HepG2 (cell line): Measurements from ENCODE around the gene BBS9. TPM values are rescaled to one million over a fixed set of nuclear protein-coding genes. Genes with fewer than 3 reads are reported as not detected.

ENCODE experiments used
- ATAC-seq: fragments of 200-7000 bp; cut with Tn5 transposase; 3 replicates; pipeline ENCODE4 v1.9.1; 2020; ENCODE audit warnings: mild to moderate bottlenecking, moderate library complexity
- BruUV-seq: library from RNA; stranded (reverse); fragments of 400-500 nt; replicated peaks from 2 replicates; lab custom pipeline; 2021; lab: Mats Ljungman, UMichigan
- CTCF ChIA-PET: fragments of 300-600 bp; formaldehyde crosslinking; extraction: SDS; loops from one replicate; lab custom pipeline; 2021; ENCODE audit warnings: low total read pairs, inconsistent platforms, low intra/inter-chr PET ratio; lab: Yijun Ruan, JAX
- POLR2A ChIA-PET: fragments of 350-600 bp; sonication (Branson Sonifier 250); formaldehyde crosslinking; loops from one replicate; lab custom pipeline; 2020; ENCODE audit warnings: antibody characterized with exemption, inconsistent platforms; lab: Yijun Ruan, JAX
- DNase-seq: peaks from one replicate; pipeline ENCODE4 v3.0.0-alpha.2; 2015; ENCODE audit warnings: low spot score
- FAIRE-seq: peaks from 3 replicates; lab custom pipeline; 2011; peaks lifted over from hg19 to GRCh38; lab: Jason Lieb, UNC
- H2AFZ ChIP-seq: one replicate; pipeline ENCODE4 v1.6.1; 2011; ENCODE audit warnings: low read length, inconsistent platforms
- H3K27ac ChIP-seq: fragments of 300-600 bp; 3 replicates; pipeline ENCODE4 v1.8.0; 2011; ENCODE audit warnings: mixed run types, mild to moderate bottlenecking, mixed read lengths, low read length, inconsistent platforms; ENCODE audit not compliant: insufficient read depth; ENCODE audit errors: extremely low read length
- H3K27me3 ChIP-seq, 2 experiments: fragments of 200-600 bp in 1 of 2; 2 replicates in 1 of 2; 3 replicates in 1 of 2; pipeline versions ENCODE4 v1.6.0 to v1.8.0; 2011; ENCODE audit warnings: low read length in 2 of 2, mild to moderate bottlenecking in 2 of 2, moderate library complexity in 2 of 2, inconsistent platforms in 1 of 2; ENCODE audit not compliant: insufficient read depth in 2 of 2, control insufficient read depth in 1 of 2
- H3K36me3 ChIP-seq, 2 experiments: fragments of 200-600 bp in 1 of 2; replicated peaks in 1 of 2; 2 replicates in 1 of 2; 3 replicates in 1 of 2; pipeline versions ENCODE4 v1.5.1 to v1.8.0; 2011; ENCODE audit warnings: low read length in 2 of 2, inconsistent platforms in 1 of 2; ENCODE audit not compliant: insufficient read depth in 2 of 2, control insufficient read depth in 1 of 2
- H3K4me1 ChIP-seq: 2 replicates; pipeline ENCODE4 v1.5.1; 2012; ENCODE audit warnings: low read length, inconsistent platforms; ENCODE audit not compliant: insufficient read depth
- H3K4me2 ChIP-seq: 2 replicates; pipeline ENCODE4 v1.6.0; 2011; ENCODE audit warnings: low read depth, low read length, inconsistent platforms
- H3K4me3 ChIP-seq, 3 experiments: fragments of 200-600 bp in 1 of 3; sonication (generic), shearing (Covaris generic) in 1 of 3; replicated peaks in 1 of 3; 2 replicates each; pipeline ENCODE4 v1.5.1; 2011 to 2016; ENCODE audit warnings: low read length in 3 of 3, inconsistent platforms in 2 of 3, low read depth in 2 of 3, mild to moderate bottlenecking in 2 of 3, control low read depth in 1 of 3, mixed read lengths in 1 of 3; ENCODE audit not compliant: insufficient read depth in 1 of 3
- H3K79me2 ChIP-seq: one replicate; pipeline ENCODE4 v1.6.1; 2011; ENCODE audit warnings: low read length, inconsistent platforms; ENCODE audit not compliant: insufficient read depth
- H3K9ac ChIP-seq: 2 replicates; pipeline ENCODE4 v1.6.0; 2011; ENCODE audit warnings: mild to moderate bottlenecking, low read depth, low read length, inconsistent platforms; ENCODE audit not compliant: insufficient read depth
- H3K9me3 ChIP-seq: 2 replicates; pipeline ENCODE4 v1.5.1; 2012; ENCODE audit warnings: mild to moderate bottlenecking, low read length
- H4K20me1 ChIP-seq: 2 replicates; pipeline ENCODE4 v1.6.0; 2011; ENCODE audit warnings: inconsistent platforms, mild to moderate bottlenecking, low read length, moderate library complexity; ENCODE audit not compliant: insufficient read depth
- ARHGAP35 ChIP-seq: sonication (generic); formaldehyde crosslinking; IDR thresholded peaks from 2 replicates; pipeline ENCODE4 v1.9.0; 2022; ENCODE audit warnings: mild to moderate bottlenecking, inconsistent platforms, moderate library complexity, missing genetic modification reagents, borderline replicate concordance
- FIP1L1 ChIP-seq: fragments of 200-400 bp; formaldehyde crosslinking; IDR thresholded peaks from 2 replicates; pipeline ENCODE4 v1.6.1; 2018; ENCODE audit warnings: low read depth, mild to moderate bottlenecking, low read length, moderate library complexity, borderline replicate concordance; ENCODE audit not compliant: insufficient read depth
- HNRNPLL ChIP-seq: fragments of 200-400 bp; formaldehyde crosslinking; IDR thresholded peaks from 2 replicates; pipeline ENCODE4 v1.6.1; 2017; ENCODE audit warnings: mild to moderate bottlenecking, low read depth, low read length; ENCODE audit not compliant: poor library complexity, severe bottlenecking
- MAZ ChIP-seq, 2 experiments: sonication (generic) in 1 of 2; formaldehyde crosslinking in 1 of 2; IDR thresholded peaks; 2 replicates each; pipeline versions ENCODE4 v1.5.0 to v1.6.1; 2012 to 2020; ENCODE audit warnings: low read depth in 2 of 2, mild to moderate bottlenecking in 2 of 2, borderline replicate concordance in 1 of 2, improper control_type of control experiment in 1 of 2, low read length in 1 of 2, missing genetic modification reagents in 1 of 2, moderate library complexity in 1 of 2
- MLLT10 ChIP-seq: sonication (generic); formaldehyde crosslinking; IDR thresholded peaks from 2 replicates; pipeline ENCODE4 v1.4.0; 2020; ENCODE audit warnings: missing genetic modification reagents
- MXI1 ChIP-seq: IDR thresholded peaks from 3 replicates; pipeline ENCODE4 v1.6.1; 2012; ENCODE audit warnings: low read depth, low read length, inconsistent platforms, borderline replicate concordance
- RBM39 ChIP-seq: fragments of 200-400 bp; formaldehyde crosslinking; IDR thresholded peaks from one replicate; pipeline ENCODE4 v1.6.1; 2018; ENCODE audit warnings: antibody characterized with exemption, mild to moderate bottlenecking, low read depth, low read length; ENCODE audit not compliant: poor library complexity, severe bottlenecking
- SMAD9 ChIP-seq: sonication (generic); formaldehyde crosslinking; IDR thresholded peaks from 2 replicates; pipeline ENCODE4 v1.5.1; 2020; ENCODE audit warnings: mild to moderate bottlenecking, missing genetic modification reagents
- TGIF2 ChIP-seq: IDR thresholded peaks from 2 replicates; pipeline ENCODE4 v1.6.1; 2016; ENCODE audit warnings: control low read depth, missing compliant biosample characterization
- U2AF2 ChIP-seq: fragments of 200-400 bp; formaldehyde crosslinking; IDR thresholded peaks from 2 replicates; pipeline ENCODE4 v1.6.1; 2017; ENCODE audit warnings: low read depth, mild to moderate bottlenecking, low read length
- ZNF101 ChIP-seq: sonication (generic); formaldehyde crosslinking; IDR thresholded peaks from 2 replicates; pipeline ENCODE4 v1.4.0; 2020; ENCODE audit warnings: mild to moderate bottlenecking, low read depth, missing genetic modification reagents, borderline replicate concordance
- ZNF33B ChIP-seq: sonication (generic); formaldehyde crosslinking; IDR thresholded peaks from 2 replicates; pipeline ENCODE4 v1.5.1; 2020; ENCODE audit warnings: mild to moderate bottlenecking, missing genetic modification reagents
- WGBS: methylation state at CpG from one replicate; pipeline ENCODE4 v1.1.6; 2017; ENCODE audit warnings: low lambda C conversion rate; 5-methylcytosine and 5-hydroxymethylcytosine counted together
- in situ Hi-C: cut with HindIII; loops from 2 replicates; pipeline ENCODE4 v1.10.0; 2017; ENCODE audit warnings: low pct_unique_long_range_greater_than_20kb; ENCODE audit not compliant: extremely low pct_ligation_motif_present
- intact Hi-C: fragments of 100-400 bp; cut with micrococcal nuclease; formaldehyde crosslinking; loops from one replicate; pipeline ENCODE4 v1.10.0; 2022; ENCODE audit not compliant: unreplicated experiment
- polyA plus RNA-seq, 8 experiments: library from polyadenylated mRNA; depleted of rRNA in 3 of 8; stranded (reverse) in 7 of 8; unstranded in 1 of 8; fragments of >200 nt; fragmentation: Illumina TruSeq in 4 of 8; extraction: Trizol in 4 of 8; gene quantifications; 2 replicates each; pipeline versions ENCODE4 v1.2.1 to v1.2.3, GENCODE V29; 2011 to 2016; ENCODE audit warnings: low read depth in 4 of 8, missing spikeins in 1 of 8, mixed read lengths in 1 of 8; ENCODE audit not compliant: insufficient read depth in 1 of 8
- total RNA-seq, 5 experiments: library from RNA; depleted of rRNA; stranded (reverse); fragments of >200 nt; fragmentation: Illumina TruSeq; extraction: Trizol; gene quantifications; 2 replicates each; pipeline ENCODE4 v1.2.3, GENCODE V29; 2016; ENCODE audit warnings: low read depth in 1 of 5
- TF ChIP-seq, protein P1 (sequence below): sonication (generic); formaldehyde crosslinking; IDR thresholded peaks from 2 replicates; pipeline ENCODE4 v1.8.0; 2022; ENCODE audit warnings: mild to moderate bottlenecking, missing genetic modification reagents, moderate library complexity
- TF ChIP-seq, protein P2 (sequence below): sonication (generic); formaldehyde crosslinking; IDR thresholded peaks from 2 replicates; pipeline ENCODE4 v1.5.0; 2020; ENCODE audit warnings: mild to moderate bottlenecking, low read depth, missing genetic modification reagents, borderline replicate concordance
- TF ChIP-seq, protein P3 (sequence below), 2 experiments: sonication (generic) in 1 of 2; formaldehyde crosslinking in 1 of 2; IDR thresholded peaks; 2 replicates each; pipeline versions ENCODE4 v1.4.0 to v1.6.1; 2018 to 2020; ENCODE audit warnings: missing genetic modification reagents in 2 of 2, borderline replicate concordance in 1 of 2, low read depth in 1 of 2, mild to moderate bottlenecking in 1 of 2, missing biosample characterization in 1 of 2
- TF ChIP-seq, protein P4 (sequence below): sonication (generic); formaldehyde crosslinking; IDR thresholded peaks from 2 replicates; pipeline ENCODE4 v1.4.0; 2020; ENCODE audit warnings: mild to moderate bottlenecking, missing genetic modification reagents

The BBS9 gene
- total and polyA plus RNA-seq, 2 of the 13 experiments (the other 11 are each of a cell fraction or from before 2014, with no cell fraction given): 5.1 to 7.8 TPM

DNA sequence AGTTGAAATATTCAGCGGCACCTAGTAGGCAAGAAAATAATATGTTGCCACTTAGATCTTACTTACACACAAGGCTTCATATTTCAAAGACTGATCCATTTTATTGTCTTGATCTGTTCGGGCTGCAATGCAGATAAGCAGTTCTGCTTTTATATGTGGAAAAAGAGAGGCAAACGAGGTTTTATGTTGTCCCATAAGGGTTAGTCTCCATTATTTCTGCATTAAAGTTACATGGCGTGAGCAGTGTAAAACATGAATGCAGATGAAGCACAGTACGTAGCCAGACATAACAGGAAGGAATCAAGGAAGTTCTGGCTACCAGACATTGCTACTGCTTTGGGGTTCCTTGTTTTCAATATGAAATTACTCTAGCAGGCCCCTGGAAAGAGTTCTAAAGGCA lies 224.8 kb downstream of the BBS9 start:
- Histone ChIP-seq H3K9ac (no peak overlapping the region), H4K20me1 (no peaks in the 10 kb centered on the region), H3K4me2 (no peak overlapping the region), H3K36me3 (no peaks in the 10 kb centered on the region), H3K4me3 (no peak overlapping the region), H3K4me1 (no peaks in the 10 kb centered on the region), H3K27ac (no peak overlapping the region), H3K9me3 (no peaks in the 10 kb centered on the region), H2AFZ (no peak overlapping the region), H3K79me2 (no peaks in the 10 kb centered on the region), H3K27me3 (no peaks in the 10 kb centered on the region)
- in situ Hi-C loops: no loop called here
- TF ChIP-seq RBM39 (no peak), SMAD9 (no peak), ZNF33B (CRISPR knock-in tag) (no peak), U2AF2 (no peak), MAZ (IDR thresholded peaks at IDR 0.05; ENCODE audit: borderline replicate concordance, low read depth, low read length) (no peak), MAZ (CRISPR knock-in tag; IDR thresholded peaks at IDR 0.05; ENCODE audit: low read depth) (no peak), HNRNPLL (no peak), FIP1L1 (no peak), MLLT10 (CRISPR knock-in tag) (no peak), TGIF2 (CRISPR knock-in tag) (no peak), ZNF101 (no peak), MXI1 (no peak), ARHGAP35 (CRISPR knock-in tag) (no peak)
- TF ChIP-seq, protein P1, sequence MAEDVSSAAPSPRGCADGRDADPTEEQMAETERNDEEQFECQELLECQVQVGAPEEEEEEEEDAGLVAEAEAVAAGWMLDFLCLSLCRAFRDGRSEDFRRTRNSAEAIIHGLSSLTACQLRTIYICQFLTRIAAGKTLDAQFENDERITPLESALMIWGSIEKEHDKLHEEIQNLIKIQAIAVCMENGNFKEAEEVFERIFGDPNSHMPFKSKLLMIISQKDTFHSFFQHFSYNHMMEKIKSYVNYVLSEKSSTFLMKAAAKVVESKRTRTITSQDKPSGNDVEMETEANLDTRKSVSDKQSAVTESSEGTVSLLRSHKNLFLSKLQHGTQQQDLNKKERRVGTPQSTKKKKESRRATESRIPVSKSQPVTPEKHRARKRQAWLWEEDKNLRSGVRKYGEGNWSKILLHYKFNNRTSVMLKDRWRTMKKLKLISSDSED (CRISPR knock-in tag): no peak
- TF ChIP-seq, protein P2, sequence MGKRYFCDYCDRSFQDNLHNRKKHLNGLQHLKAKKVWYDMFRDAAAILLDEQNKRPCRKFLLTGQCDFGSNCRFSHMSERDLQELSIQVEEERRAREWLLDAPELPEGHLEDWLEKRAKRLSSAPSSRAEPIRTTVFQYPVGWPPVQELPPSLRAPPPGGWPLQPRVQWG (CRISPR knock-in tag): no peak
- TF ChIP-seq, protein P3, sequence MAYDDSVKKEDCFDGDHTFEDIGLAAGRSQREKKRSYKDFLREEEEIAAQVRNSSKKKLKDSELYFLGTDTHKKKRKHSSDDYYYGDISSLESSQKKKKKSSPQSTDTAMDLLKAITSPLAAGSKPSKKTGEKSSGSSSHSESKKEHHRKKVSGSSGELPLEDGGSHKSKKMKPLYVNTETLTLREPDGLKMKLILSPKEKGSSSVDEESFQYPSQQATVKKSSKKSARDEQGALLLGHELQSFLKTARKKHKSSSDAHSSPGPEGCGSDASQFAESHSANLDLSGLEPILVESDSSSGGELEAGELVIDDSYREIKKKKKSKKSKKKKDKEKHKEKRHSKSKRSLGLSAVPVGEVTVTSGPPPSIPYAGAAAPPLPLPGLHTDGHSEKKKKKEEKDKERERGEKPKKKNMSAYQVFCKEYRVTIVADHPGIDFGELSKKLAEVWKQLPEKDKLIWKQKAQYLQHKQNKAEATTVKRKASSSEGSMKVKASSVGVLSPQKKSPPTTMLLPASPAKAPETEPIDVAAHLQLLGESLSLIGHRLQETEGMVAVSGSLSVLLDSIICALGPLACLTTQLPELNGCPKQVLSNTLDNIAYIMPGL (CRISPR knock-in tag; IDR thresholded peaks at IDR 0.05; ENCODE audit: borderline replicate concordance in 1 of 2, low read depth in 1 of 2): no peak
- TF ChIP-seq, protein P4, sequence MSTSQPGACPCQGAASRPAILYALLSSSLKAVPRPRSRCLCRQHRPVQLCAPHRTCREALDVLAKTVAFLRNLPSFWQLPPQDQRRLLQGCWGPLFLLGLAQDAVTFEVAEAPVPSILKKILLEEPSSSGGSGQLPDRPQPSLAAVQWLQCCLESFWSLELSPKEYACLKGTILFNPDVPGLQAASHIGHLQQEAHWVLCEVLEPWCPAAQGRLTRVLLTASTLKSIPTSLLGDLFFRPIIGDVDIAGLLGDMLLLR: no peak
- no peak for ATAC-seq
- 89% methylated on average over 5 of the region's 5 CpGs for WGBS
- no TSS peak for BruUV-seq
- ChIA-PET POLR2A (no interaction called here), CTCF (no interaction called here)
- intact Hi-C loops: no loop called here
- FAIRE-seq: no peak
- no peak for DNase-seq
